Neural progenitor cell (in vitro differentiated cells): ENCODE results near the gene CEP131. TPM values are rescaled to one million over a fixed set of nuclear protein-coding genes. Genes with fewer than 3 reads are reported as not detected.

Source experiments
- DNase-seq: peaks from one replicate; pipeline ENCODE4 v3.0.0-alpha.2; 2016; ENCODE audit warnings: low spot score
- H2AFZ ChIP-seq: fragments of 200-600 bp; sonication (generic); replicated peaks from 2 replicates; pipeline ENCODE4 v1.6.1; 2016; ENCODE audit warnings: antibody characterized with exemption
- H3F3A ChIP-seq: fragments of 200-600 bp; sonication (generic); 2 replicates; pipeline ENCODE4 v1.6.1; 2016; ENCODE audit warnings: antibody characterized with exemption, low read depth
- H3K27ac ChIP-seq: fragments of 200-600 bp; sonication (generic); 2 replicates; pipeline ENCODE4 v1.5.1; 2016; ENCODE audit warnings: mild to moderate bottlenecking
- H3K27me3 ChIP-seq: fragments of 200-600 bp; sonication (generic); 2 replicates; pipeline ENCODE4 v1.6.1; 2016; ENCODE audit warnings: mild to moderate bottlenecking, moderate library complexity
- H3K36me3 ChIP-seq: fragments of 200-600 bp; sonication (generic); 2 replicates; pipeline ENCODE4 v1.5.1; 2016
- H3K4me1 ChIP-seq: fragments of 200-600 bp; sonication (generic); 2 replicates; pipeline ENCODE4 v1.6.1; 2016; ENCODE audit warnings: mixed run types
- H3K4me2 ChIP-seq: fragments of 200-600 bp; sonication (generic); 2 replicates; pipeline ENCODE4 v1.6.1; 2016
- H3K4me3 ChIP-seq: fragments of 200-600 bp; sonication (generic); 2 replicates; pipeline ENCODE4 v1.5.1; 2016
- H3K79me2 ChIP-seq: fragments of 200-600 bp; sonication (generic); 2 replicates; pipeline ENCODE4 v1.6.1; 2016; ENCODE audit warnings: low read depth
- H3K9ac ChIP-seq: fragments of 200-600 bp; sonication (generic); 2 replicates; pipeline ENCODE4 v1.6.1; 2016
- H3K9me3 ChIP-seq: fragments of 200-600 bp; sonication (generic); 2 replicates; pipeline ENCODE4 v1.5.1; 2016; ENCODE audit warnings: low read depth
- H4K20me1 ChIP-seq: fragments of 200-600 bp; sonication (generic); 2 replicates; pipeline ENCODE4 v1.6.1; 2016; ENCODE audit warnings: low read depth
- H3K27ac Mint-ChIP-seq: 3 replicates; pipeline ENCODE4 v1.8.0; 2021; ENCODE audit warnings: mixed read lengths
- H3K27me3 Mint-ChIP-seq: 2 replicates; pipeline ENCODE4 v1.8.0; 2022; ENCODE audit warnings: low read depth, mild to moderate bottlenecking, inconsistent platforms, moderate library complexity, mixed read lengths; ENCODE audit not compliant: insufficient read depth
- H3K36me3 Mint-ChIP-seq: 3 replicates; pipeline ENCODE4 v1.8.0; 2021; ENCODE audit warnings: mixed read lengths
- H3K4me1 Mint-ChIP-seq: 3 replicates; pipeline ENCODE4 v1.8.0; 2021; ENCODE audit warnings: mixed read lengths
- H3K4me3 Mint-ChIP-seq: 3 replicates; pipeline ENCODE4 v1.8.0; 2021; ENCODE audit warnings: mild to moderate bottlenecking, moderate library complexity, mixed read lengths
- H3K9me3 Mint-ChIP-seq: 3 replicates; pipeline ENCODE4 v1.8.0; 2020; ENCODE audit warnings: mixed read lengths
- EZH2 ChIP-seq: fragments of 200-600 bp; sonication (generic); IDR thresholded peaks from 2 replicates; pipeline ENCODE4 v1.6.1; 2017; ENCODE audit warnings: antibody characterized with exemption, mild to moderate bottlenecking, moderate library complexity
- EZH2phosphoT487 ChIP-seq: fragments of 200-600 bp; sonication (generic); IDR thresholded peaks from 2 replicates; pipeline ENCODE4 v1.6.1; 2017; ENCODE audit warnings: antibody characterized with exemption
- total RNA-seq: library from RNA; depleted of rRNA; stranded (reverse); fragments of >200 nt; gene quantifications from 2 replicates; pipeline ENCODE4 v1.2.3, GENCODE V29; 2015; ENCODE audit warnings: low replicate concordance
- TF ChIP-seq, protein P1 (sequence below): fragments of 200-600 bp; sonication (generic); IDR thresholded peaks from 2 replicates; pipeline ENCODE4 v1.5.1; 2017; ENCODE audit warnings: antibody characterized with exemption, mild to moderate bottlenecking

The CEP131 gene
- total RNA-seq, 1 donor from 2014 or later: 7.7 TPM

DNA sequence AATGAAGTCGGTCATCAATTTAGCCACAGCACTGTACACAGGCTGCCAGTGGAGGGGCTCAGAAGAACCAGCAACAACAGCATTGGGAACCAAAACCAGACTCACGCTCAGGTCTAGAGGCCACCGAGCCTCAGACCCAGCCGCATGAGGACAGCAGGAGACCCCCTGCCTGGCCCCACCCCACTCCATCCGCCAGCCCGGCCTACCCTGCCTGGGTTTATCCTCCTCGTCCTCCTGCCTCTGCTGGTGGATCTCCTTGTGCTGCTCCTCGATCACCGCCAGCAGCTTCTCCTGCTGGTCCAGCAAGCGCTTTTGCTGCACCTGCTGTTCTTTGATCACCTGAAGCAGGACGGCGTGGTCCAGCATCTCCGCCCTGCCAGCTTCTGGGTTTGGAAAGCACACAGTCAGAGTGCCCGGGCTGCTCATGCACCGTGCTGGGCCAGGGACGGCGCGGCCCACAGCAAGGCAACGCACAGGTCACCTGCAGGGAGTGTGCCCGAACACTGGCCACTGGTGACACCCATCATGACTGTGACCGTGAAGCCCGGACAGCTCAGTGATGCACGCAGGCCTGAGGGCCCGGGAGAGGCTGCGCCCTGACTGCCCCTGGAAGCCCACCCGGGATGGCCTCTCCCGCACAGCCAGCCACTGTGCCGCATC is 24.0 kb upstream of the CEP131 start:
- Histone ChIP-seq H4K20me1 (peaks cover 9% of the 10 kb centered on the region), H3K4me3 (no peak overlapping the region), H3K79me2 (no peaks in the 10 kb centered on the region), H3K4me2 (no peak overlapping the region), H3K27me3 (no peaks in the 10 kb centered on the region), H3F3A (peaks cover 13% of the 10 kb centered on the region), H3K9me3 (no peaks in the 10 kb centered on the region), H3K9ac (no peak overlapping the region), H2AFZ (no peak overlapping the region), H3K36me3 (no peaks in the 10 kb centered on the region), H3K27ac (no peak overlapping the region), H3K4me1 (no peaks in the 10 kb centered on the region)
- Mint-ChIP-seq H3K9me3 (no peaks in the 10 kb centered on the region), H3K36me3 (peaks cover 2% of the 10 kb centered on the region), H3K27me3 (peaks cover 6% of the 10 kb centered on the region), H3K27ac (no peak overlapping the region), H3K4me1 (peaks cover 14% of the 10 kb centered on the region), H3K4me3 (no peak overlapping the region)
- DNase-seq: no peak
- TF ChIP-seq EZH2phosphoT487: no peak
- TF ChIP-seq, protein P1, sequence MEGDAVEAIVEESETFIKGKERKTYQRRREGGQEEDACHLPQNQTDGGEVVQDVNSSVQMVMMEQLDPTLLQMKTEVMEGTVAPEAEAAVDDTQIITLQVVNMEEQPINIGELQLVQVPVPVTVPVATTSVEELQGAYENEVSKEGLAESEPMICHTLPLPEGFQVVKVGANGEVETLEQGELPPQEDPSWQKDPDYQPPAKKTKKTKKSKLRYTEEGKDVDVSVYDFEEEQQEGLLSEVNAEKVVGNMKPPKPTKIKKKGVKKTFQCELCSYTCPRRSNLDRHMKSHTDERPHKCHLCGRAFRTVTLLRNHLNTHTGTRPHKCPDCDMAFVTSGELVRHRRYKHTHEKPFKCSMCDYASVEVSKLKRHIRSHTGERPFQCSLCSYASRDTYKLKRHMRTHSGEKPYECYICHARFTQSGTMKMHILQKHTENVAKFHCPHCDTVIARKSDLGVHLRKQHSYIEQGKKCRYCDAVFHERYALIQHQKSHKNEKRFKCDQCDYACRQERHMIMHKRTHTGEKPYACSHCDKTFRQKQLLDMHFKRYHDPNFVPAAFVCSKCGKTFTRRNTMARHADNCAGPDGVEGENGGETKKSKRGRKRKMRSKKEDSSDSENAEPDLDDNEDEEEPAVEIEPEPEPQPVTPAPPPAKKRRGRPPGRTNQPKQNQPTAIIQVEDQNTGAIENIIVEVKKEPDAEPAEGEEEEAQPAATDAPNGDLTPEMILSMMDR: no peak
- no peak for TF ChIP-seq EZH2

DNA sequence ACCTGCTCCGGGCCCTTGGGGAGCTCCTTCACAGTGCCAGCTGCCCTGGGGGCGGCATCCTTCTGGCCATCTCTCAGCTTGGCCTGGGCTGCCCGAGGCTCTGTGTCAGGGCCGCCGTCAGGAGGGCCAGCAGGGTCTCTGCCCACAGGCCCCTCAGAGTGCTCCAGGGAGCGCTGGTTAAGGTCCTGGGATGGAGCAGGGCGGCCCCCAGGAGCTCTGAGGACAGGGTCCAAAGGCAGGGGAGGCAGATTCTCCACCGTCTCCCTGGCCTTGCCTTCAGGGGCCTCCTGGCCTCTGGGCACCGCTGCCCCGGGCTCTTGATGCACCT is 23.5 kb upstream of the CEP131 start:
- Histone ChIP-seq H3K4me1 (no peaks in the 10 kb centered on the region), H3K27me3 (no peaks in the 10 kb centered on the region), H3K27ac (no peak overlapping the region), H3F3A (peaks cover 16% of the 10 kb centered on the region), H3K4me2 (no peak overlapping the region), H3K9me3 (no peaks in the 10 kb centered on the region), H2AFZ (no peak overlapping the region), H4K20me1 (peaks cover 9% of the 10 kb centered on the region), H3K4me3 (no peak overlapping the region), H3K36me3 (no peaks in the 10 kb centered on the region), H3K9ac (no peak overlapping the region), H3K79me2 (no peaks in the 10 kb centered on the region)
- Mint-ChIP-seq H3K4me1 (peaks cover 11% of the 10 kb centered on the region), H3K4me3 (no peak overlapping the region), H3K36me3 (peaks cover 2% of the 10 kb centered on the region), H3K27me3 (peaks cover 8% of the 10 kb centered on the region), H3K27ac (no peak overlapping the region), H3K9me3 (no peaks in the 10 kb centered on the region)
- DNase-seq: no peak
- TF ChIP-seq EZH2phosphoT487 (no peak), EZH2 (no peak)
- TF ChIP-seq, protein P1: no peak

DNA sequence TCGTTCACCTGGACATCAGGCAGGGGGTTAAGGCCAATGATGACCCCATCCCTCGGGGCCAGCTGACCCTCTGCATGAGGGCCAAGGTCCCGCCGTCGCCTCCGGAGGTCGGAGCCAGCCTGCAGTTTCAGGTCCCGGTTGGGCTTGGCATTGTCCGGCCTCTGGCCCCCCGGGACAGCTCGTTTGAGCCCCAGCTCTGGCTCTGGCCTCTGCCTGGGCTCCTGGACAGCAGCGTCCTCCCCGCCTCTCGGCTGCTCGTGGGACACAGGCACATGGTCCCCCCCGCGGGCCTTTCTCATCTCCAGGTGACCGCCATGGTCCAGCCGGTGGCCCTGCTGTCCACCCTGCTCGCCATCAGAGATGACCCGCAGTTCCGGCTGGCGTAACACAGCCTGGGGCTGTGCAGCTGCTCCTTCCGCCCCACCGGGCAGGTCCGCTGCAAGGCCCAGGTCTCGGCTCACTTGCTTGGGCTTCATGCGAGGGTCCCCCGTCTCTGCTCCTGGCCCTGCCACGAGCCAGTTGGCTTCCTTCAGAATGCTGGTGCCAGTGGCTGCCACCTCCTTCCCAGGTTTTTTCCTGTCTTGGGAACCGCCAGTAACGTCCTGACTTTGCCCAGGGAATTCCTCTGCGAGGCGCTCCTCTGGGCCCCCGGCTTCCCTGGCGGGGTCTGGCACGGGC is 23.0 kb upstream of the CEP131 start:
- Mint-ChIP-seq H3K4me1 (peaks cover 13% of the 10 kb centered on the region), H3K36me3 (peaks cover 3% of the 10 kb centered on the region), H3K9me3 (no peaks in the 10 kb centered on the region), H3K4me3 (no peak overlapping the region), H3K27ac (no peak overlapping the region), H3K27me3 (peaks cover 8% of the 10 kb centered on the region)
- Histone ChIP-seq H3K4me1 (no peaks in the 10 kb centered on the region), H3K9ac (no peak overlapping the region), H4K20me1 (peaks cover 9% of the 10 kb centered on the region), H3K36me3 (no peaks in the 10 kb centered on the region), H3K4me2 (no peak overlapping the region), H3K4me3 (no peak overlapping the region), H3K9me3 (no peaks in the 10 kb centered on the region), H2AFZ (no peak overlapping the region), H3K79me2 (no peaks in the 10 kb centered on the region), H3K27ac (no peak overlapping the region), H3F3A (peaks cover 21% of the 10 kb centered on the region), H3K27me3 (no peaks in the 10 kb centered on the region)
- no peak for DNase-seq
- TF ChIP-seq EZH2phosphoT487 (no peak), EZH2 (no peak)
- TF ChIP-seq, protein P1: no peak
